Activated CD8-positive, alpha-beta memory T cell treated with anti-CD3 and anti-CD28 coated beads, Interleukin-2, amount 50 U/mL, for 48 hours (primary cell): Measurements from ENCODE around the gene OAF.

Experiments
- DNase-seq: peaks from one replicate; pipeline ENCODE4 v3.0.0-alpha.2; 2020

OAF gene

GRCh38 chr11:120184371-120184945 lies 26.4 kb upstream of the OAF start:
- no peak for DNase-seq

DNA sequence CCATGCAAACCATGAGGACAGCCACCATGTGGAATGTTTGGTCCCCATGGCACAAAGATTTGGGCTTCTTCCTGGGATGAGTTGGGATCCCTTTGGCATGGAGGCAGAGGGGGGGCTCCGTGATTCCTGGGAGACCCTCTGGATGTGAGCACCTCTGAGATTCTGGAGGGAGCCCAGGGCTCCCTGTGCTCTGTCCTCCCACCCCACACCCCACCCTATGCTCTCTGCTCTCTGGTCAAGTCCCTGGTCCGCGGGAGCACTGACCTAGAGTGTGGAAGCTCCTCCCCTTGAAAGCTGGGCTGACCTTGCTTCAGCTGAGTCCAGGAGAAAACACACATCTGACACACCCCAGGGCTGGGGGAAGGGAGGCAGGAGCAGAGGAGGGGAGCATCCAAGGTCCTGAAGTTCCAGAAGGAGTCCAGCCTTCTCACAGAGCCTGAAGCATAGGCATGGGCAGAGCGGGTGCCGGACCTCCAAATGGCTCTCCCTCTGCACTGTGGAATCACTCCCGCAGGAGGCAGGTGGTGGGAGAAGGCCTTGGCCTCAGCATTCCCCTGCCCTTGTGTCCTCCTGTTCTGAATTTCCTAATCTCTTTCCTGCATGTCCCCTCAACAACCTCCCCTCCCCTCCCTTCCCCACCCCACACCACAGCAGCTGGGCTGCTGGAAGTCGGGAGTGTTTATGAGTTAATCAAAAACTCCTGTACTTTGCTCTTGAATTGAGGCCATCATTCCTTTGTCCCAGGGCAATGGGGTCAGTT lies 25.7 kb upstream of the OAF start:
- peak; percentile 29 for DNase-seq

DNA sequence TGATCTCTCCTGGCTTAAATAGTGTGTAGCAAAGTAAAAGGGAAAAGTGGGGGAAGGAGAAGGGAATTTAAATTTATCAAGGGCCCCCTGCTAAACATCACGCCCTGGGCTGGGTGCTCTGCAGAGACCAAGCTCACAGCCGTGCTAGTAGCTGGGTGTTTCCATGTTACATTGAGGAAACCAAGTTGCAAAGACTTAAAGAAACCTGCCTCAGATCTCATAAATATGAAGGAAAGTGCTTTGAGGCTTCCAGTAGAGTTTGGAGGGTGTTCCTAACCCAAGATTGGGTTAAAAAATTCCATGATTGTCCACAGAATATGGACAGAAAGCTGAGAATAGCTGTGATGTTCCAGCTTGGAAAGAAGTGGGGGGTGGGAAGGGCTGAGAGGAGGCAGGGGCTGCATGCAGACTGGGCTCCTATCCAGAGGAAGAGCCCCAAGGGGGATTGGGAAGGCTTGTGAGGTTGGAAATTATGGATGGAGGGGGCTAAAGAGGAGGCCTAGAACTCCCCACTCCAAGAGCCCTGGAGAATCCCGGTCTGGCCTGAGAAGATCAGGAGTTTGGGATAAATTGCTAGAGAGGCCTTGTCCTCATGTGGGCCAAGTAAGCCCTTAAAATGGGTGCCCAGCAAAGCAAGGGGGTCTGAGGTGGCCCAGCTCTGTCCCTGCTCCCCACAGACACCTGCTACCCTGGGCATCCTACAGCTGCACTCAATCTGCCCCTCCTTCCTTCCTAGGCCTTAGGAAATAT lies 25.0 kb upstream of the OAF start:
- peak; percentile 34 for DNase-seq

GRCh38 chr11:120186456-120186773 lies 24.4 kb upstream of the OAF start:
- no peak for DNase-seq

DNA sequence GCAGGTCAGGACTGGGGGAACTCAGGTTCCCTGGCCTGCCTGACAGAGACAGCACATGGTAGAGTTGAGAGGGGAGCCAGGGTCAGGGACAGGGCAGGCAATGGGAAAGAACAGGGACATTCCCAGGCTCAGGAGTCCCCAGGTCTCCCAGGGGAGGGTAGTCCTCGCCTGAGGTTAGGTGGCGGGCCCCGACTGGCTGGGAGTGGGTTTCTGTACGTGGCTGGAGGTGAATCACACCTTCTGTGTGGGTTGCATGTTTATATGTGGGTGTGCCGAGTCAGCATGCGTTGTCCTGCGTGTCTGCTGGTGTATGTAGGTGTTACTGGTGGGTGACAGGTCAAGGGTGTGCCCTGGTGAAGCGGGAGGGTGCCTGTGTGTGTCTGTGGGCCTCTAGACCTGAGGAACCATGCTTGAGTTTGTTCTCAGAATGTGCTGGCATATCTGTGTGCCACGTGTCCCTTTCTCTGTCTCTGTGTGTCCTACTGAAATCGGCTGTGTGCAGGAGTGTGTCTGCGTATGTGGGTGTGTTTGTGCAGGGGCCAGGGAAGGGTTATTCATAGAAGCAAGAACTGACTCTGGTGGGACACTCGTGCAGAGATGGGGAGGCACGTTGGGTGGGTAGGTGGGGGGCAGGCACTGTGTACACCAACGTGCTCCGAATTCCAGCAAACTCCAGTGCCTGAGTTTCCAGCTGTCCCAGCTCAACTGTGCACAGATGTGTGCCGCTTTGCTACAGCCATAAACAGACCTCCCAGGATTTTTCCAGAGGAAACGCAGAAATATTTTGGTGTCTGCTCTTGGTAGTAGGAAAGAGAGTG lies 23.8 kb upstream of the OAF start:
- peak; percentile 55 for DNase-seq

- no peak for DNase-seq
Observed at GRCh38 chr11:120188371-120188770, 22.5 kb upstream of the OAF start.

DNA sequence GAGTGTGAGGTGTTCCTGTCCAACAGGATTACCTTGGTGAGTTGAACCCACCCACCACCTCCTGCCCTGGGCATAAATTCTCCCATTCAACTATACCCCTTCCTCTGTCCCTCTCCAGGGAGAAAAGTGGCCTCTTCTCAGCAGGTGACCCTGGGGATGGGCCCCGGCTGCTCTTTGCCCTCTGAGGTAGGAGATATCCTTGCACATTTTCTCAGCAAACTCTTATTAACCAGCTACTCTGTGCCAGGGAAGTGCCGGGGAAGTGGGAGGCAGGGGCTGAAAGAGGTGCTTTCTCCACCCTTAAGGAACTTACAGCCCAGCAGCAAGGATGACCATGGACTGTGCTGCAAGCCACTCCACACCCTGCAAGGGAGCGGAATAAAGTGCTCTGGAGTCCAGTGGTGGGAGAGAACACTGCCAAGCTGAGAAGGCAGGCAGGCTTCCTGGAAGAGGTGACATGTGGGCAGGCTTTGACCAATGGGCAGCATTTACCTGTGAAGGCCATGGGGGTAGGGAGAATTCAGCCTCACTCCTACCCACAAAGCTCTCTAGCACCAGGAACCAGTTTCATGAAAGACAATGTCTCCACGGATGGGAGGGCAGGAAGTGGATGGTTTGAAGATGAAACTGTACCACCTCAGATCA lies 21.9 kb upstream of the OAF start:
- no peak for DNase-seq

DNA sequence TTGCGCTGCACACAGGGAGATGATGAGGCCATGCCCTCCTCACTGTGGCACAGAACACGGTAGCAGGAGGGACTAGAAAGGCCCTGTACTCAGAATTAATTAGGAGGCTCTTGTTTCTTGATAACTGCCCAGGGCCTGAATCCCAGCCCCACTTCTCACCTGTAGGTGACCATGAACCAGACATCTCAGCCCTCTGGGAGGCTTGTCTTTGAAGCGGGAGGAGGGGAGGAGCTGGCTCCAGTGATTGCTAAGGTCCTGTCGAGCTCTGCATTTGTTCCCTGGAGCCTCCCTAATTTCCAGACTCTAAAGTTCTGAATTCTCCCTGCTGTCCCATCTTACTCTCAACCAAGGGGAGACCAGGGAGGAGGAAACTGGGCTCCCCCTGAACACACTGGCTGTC lies 19.8 kb upstream of the OAF start:
- no peak for DNase-seq

DNA sequence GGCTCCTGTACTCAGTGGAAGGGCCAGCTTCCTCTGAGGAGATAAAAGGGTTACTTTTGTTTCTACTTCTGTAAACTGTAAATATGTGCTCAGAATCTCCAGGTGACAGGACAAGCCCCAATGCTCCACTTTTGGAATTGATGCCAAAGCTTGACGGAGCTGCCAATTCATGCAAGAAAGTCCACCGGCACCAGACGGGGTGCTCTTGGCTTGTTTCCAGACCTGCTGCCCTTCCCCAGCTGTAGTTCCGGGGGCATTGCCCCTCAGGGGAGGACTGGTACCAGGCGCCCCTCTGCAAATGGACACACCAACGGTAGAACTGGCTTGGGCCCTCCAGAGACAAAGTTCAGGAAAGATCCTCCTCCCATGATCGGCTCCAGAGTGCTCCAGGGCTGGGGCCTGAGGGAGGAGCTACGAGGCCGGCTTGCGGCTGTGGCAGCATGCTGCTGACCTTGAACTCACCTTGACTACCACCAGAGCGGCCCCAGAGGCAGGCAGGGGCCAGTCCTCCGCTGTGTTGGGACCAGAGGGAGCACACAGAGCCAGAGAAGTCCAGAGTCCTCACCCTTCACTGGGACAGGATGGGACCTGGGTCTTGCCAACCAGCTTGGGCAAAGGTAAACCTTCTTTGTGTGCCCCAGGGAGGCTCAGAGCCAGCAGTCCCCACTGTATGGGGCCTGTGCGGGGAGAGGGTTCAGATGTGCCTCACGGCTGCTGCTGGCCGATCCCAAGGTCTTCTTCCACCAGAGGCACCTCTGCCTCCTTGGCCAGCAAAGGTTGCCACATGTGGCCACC lies 17.8 kb upstream of the OAF start:
- DNase-seq, result no peak

DNA sequence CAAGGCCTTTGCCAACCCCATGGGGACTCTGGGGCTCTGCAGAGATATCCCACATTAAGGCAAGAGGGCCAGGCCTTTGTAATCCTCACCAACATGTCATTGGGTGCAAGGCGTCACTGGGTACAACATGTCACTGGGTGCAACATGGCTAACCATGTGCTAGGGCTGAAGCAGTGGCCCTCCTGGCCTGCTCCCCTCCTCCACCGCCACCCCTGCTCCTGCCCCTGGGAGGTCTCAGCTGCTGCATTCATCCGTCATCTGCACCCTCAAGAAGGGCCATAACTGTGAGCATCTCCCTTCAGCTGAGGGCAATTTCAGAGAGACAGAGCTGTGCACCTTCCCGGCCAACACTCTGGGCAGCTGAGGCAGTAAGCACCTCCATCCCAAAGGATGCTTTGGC lies 16.7 kb upstream of the OAF start:
- no peak for DNase-seq

GRCh38 chr11:120195601-120196320 lies 15.1 kb upstream of the OAF start:
- DNase-seq, result no peak

DNA sequence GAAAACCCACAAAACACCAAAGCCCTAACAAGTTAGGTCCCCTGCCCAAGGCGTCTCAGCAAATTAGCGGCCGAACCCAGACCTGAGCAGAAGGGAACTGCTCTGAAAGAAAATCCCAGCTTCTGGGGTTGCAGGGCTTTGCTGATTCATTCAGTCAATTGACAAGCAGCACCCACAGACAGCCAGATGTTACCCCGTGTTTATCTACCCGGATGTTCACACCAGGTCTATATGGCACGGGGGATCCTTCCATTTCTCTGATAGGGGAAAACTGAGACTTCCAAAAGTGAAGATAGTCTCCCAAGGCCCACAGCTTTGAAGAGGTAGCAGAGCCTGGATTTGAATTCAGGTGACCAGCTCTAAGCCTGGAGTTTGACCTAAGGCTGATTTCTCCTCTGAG lies 14.0 kb upstream of the OAF start:
- DNase-seq, result no peak

- no peak for DNase-seq
Observed at GRCh38 chr11:120197251-120197891, 13.5 kb upstream of the OAF start.

GRCh38 chr11:120197977-120198376 lies 12.9 kb upstream of the OAF start:
- no peak for DNase-seq

DNA sequence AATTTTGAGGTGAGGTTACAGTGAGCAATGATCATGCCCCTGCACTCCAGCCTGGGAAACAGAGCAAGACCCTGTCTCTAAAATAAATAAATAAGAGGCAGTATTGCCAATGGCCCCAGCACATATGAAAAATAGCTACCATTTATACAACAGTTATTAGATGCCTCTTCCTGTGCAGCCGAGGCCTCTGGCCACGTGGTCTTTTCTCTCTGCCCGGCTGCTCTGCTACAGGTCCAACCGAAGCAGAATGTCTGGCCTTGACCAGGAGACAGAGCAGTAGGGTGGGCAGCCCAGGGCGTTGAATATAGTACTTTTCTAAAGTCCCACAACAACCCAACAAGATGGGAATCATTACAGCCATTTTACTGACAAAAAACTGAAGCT lies 12.4 kb upstream of the OAF start:
- DNase-seq, result no peak

DNA sequence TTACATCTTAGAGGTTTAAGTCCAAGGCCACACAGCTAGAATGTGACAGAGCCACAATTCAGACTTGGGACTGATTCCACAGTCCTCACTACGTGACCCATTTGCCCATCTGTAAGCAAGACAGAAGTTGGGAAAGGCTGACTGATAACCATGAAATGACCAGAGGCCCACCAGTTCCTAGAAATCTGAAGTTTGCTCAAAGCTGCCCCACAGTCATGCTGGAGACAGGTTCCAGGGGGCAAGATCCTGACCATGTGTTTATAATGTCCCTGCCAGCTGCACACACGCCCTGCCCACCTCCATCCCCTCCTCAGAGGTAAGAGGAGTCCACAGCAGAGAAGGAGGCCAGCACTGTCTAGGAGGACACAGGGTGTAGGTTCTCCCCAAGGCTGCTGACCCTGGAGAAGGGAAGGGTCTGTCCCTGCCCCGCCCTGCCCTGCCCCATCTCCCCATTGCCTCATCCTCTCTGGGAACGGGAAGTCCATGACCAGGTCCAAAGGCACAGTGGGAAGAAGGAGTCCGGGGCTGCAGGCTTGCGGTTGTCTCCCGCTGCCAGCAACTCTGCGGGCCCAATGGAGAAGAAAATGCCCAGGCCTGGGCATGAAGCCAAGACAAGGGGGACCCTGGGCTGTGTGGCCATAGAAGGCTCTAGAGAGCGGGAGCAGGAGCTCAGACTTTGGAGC lies 11.9 kb upstream of the OAF start:
- no peak for DNase-seq

GRCh38 chr11:120199613-120200012 lies 11.2 kb upstream of the OAF start:
- no peak for DNase-seq

GRCh38 chr11:120200677-120201076 lies 10.2 kb upstream of the OAF start:
- no peak for DNase-seq

GRCh38 chr11:120201653-120202052 lies 9.2 kb upstream of the OAF start:
- no peak for DNase-seq

- DNase-seq, result no peak
Observed at GRCh38 chr11:120203626-120204025, 7.2 kb upstream of the OAF start.
